Kidney capillary endothelial cell (primary cell): Measurements from ENCODE around the gene LRCH1.

Source experiments
- DNase-seq: peaks from one replicate; pipeline ENCODE4 v3.0.0-alpha.2; 2018; ENCODE audit warnings: low spot score

Gene LRCH1

GRCh38 chr13:46535002-46535401 lies 18.0 kb upstream of the LRCH1 start:
- no peak for DNase-seq

GRCh38 chr13:46535825-46536224 lies 17.1 kb upstream of the LRCH1 start:
- DNase-seq = no peak

GRCh38 chr13:46536341-46536740 lies 16.6 kb upstream of the LRCH1 start:
- no peak for DNase-seq

- no peak for DNase-seq
These were observed 13.7 kb upstream of the LRCH1 start for GRCh38 chr13:46539231-46539630.

GRCh38 chr13:46541210-46541609 lies 11.8 kb upstream of the LRCH1 start:
- DNase-seq = no peak

GRCh38 chr13:46542833-46543232 lies 10.1 kb upstream of the LRCH1 start:
- DNase-seq = no peak

- DNase-seq = no peak
These were observed 9.7 kb upstream of the LRCH1 start for GRCh38 chr13:46543287-46543686.

GRCh38 chr13:46544208-46544607 lies 8.8 kb upstream of the LRCH1 start:
- DNase-seq = no peak

- no peak for DNase-seq
These were observed 8.2 kb upstream of the LRCH1 start for GRCh38 chr13:46544811-46545210.

GRCh38 chr13:46546084-46546768 lies 6.7 kb upstream of the LRCH1 start:
- no peak for DNase-seq

- no peak for DNase-seq
These were observed 2.1 kb upstream of the LRCH1 start for GRCh38 chr13:46550822-46551221.

GRCh38 chr13:46551410-46552302 lies 1.3 kb upstream of the LRCH1 start:
- DNase-seq = peak; percentile 84

- DNase-seq = no peak
These were observed 677 bp upstream of the LRCH1 start for GRCh38 chr13:46552303-46552682.

- no peak for DNase-seq
These were observed 533 bp downstream of the LRCH1 start for GRCh38 chr13:46553521-46553885.

- DNase-seq = peak; percentile 94
These were observed 1.2 kb downstream of the LRCH1 start for GRCh38 chr13:46553886-46554858.

- no peak for DNase-seq
These were observed 2.0 kb downstream of the LRCH1 start for GRCh38 chr13:46554951-46555350.

- DNase-seq = no peak
These were observed 2.9 kb downstream of the LRCH1 start for GRCh38 chr13:46555722-46556417.

- DNase-seq = no peak
These were observed 3.4 kb downstream of the LRCH1 start for GRCh38 chr13:46556418-46556779.

- DNase-seq = peak; percentile 50
These were observed 6.4 kb downstream of the LRCH1 start for GRCh38 chr13:46559272-46559805.

- DNase-seq = no peak
These were observed 7.8 kb downstream of the LRCH1 start for GRCh38 chr13:46560778-46561177.

- no peak for DNase-seq
These were observed 8.3 kb downstream of the LRCH1 start for GRCh38 chr13:46561286-46561685.

- no peak for DNase-seq
These were observed 8.7 kb downstream of the LRCH1 start for GRCh38 chr13:46561691-46562090.
